ENCODE results near the gene UBA7. TPM values are rescaled to one million over a fixed set of nuclear protein-coding genes. Genes with fewer than 3 reads are reported as not detected.

UBA7 gene
- total and polyA plus RNA-seq, 2 of the 13 experiments (the other 11 are each of a cell fraction or from before 2014, with no cell fraction given) = 9.5 to 16.5 TPM

GRCh38 chr3:49786357-49787181 is 27.2 kb downstream of the UBA7 start, which contains the start of gene IP6K1 (continued):
- TF ChIP-seq HOMEZ (CRISPR knock-in tag; IDR thresholded peaks at IDR 0.05; ENCODE audit: low read depth) (no peak), RBM39 (IDR thresholded peaks at IDR 0.05; ENCODE audit: low read depth, low read length, poor library complexity, severe bottlenecking) (peak; percentile 75), ISX (CRISPR knock-in tag; conservative IDR thresholded peaks at IDR 0.05) (no peak), ZNF264 (CRISPR knock-in tag; IDR thresholded peaks at IDR 0.05) (0 out of 2 replicates have a peak, but pooled peaks have one; percentile 36), ZNF605 (CRISPR knock-in tag; IDR thresholded peaks at IDR 0.05) (peak; percentile 58; the same call in 1 of the 2 replicates), ZNF597 (CRISPR knock-in tag; IDR thresholded peaks at IDR 0.05) (no peak), ZSCAN31 (CRISPR knock-in tag; IDR thresholded peaks at IDR 0.05; ENCODE audit: low read depth) (no peak), ZNF367 (CRISPR knock-in tag; IDR thresholded peaks at IDR 0.05; ENCODE audit: borderline replicate concordance) (peak; percentile 28; the same call in 1 of the 2 replicates), ZNF562 (CRISPR knock-in tag; IDR thresholded peaks at IDR 0.05; ENCODE audit: borderline replicate concordance) (no peak), CENPT (CRISPR knock-in tag; IDR thresholded peaks at IDR 0.05; ENCODE audit: low read depth) (peak; percentile 96; the same call in 1 of the 2 replicates), ZNF607 (CRISPR knock-in tag; IDR thresholded peaks at IDR 0.05; ENCODE audit: borderline replicate concordance) (peak; percentile 62; the same call in 1 of the 2 replicates), ZNF205 (CRISPR knock-in tag; IDR thresholded peaks at IDR 0.05) (no peak), FOXO1 (CRISPR knock-in tag; IDR thresholded peaks at IDR 0.05) (peak; percentile 26; the same call in 1 of the 2 replicates), NCOA2 (CRISPR knock-in tag; IDR thresholded peaks at IDR 0.05) (peak; percentile 29; the same call in 1 of the 2 replicates), PATZ1 (CRISPR knock-in tag; IDR thresholded peaks at IDR 0.05) (peak; percentile 23; the same call in 1 of the 2 replicates), RNF2 (conservative IDR thresholded peaks at IDR 0.05; ENCODE audit: low read depth) (peak; percentile 93), TRIM22 (IDR thresholded peaks at IDR 0.05) (no peak), MAZ (IDR thresholded peaks at IDR 0.05; ENCODE audit: borderline replicate concordance, low read depth, low read length) (no peak), MAZ (CRISPR knock-in tag; IDR thresholded peaks at IDR 0.05; ENCODE audit: low read depth) (no peak; the same call in 1 of the 2 replicates), MLX (CRISPR knock-in tag; IDR thresholded peaks at IDR 0.05) (peak; percentile 27; the same call in 1 of the 2 replicates), SP140L (CRISPR knock-in tag; IDR thresholded peaks at IDR 0.05; ENCODE audit: borderline replicate concordance) (peak; percentile 37; the same call in 1 of the 2 replicates), ARNTL (CRISPR knock-in tag; IDR thresholded peaks at IDR 0.05) (no peak)

Measured in HepG2 (cell line).